GM18517 (cell line): Measurements from ENCODE around the gene AURKB.
A peak's percentile ranks its signal among the peaks of the same experiment; 100 is the strongest.
"Not testable (repeated sequence)": the region's sequence is repeated elsewhere in the genome, so short reads cannot be mapped to it uniquely, and the experiment has no call there.

Experiments
- ATAC-seq: cut with Tn5 transposase; IDR thresholded peaks from one replicate; pipeline ENCODE4 v1.9.1; 2021; ENCODE audit warnings: mild to moderate bottlenecking, moderate library complexity; ENCODE audit not compliant: unreplicated experiment

AURKB gene

DNA sequence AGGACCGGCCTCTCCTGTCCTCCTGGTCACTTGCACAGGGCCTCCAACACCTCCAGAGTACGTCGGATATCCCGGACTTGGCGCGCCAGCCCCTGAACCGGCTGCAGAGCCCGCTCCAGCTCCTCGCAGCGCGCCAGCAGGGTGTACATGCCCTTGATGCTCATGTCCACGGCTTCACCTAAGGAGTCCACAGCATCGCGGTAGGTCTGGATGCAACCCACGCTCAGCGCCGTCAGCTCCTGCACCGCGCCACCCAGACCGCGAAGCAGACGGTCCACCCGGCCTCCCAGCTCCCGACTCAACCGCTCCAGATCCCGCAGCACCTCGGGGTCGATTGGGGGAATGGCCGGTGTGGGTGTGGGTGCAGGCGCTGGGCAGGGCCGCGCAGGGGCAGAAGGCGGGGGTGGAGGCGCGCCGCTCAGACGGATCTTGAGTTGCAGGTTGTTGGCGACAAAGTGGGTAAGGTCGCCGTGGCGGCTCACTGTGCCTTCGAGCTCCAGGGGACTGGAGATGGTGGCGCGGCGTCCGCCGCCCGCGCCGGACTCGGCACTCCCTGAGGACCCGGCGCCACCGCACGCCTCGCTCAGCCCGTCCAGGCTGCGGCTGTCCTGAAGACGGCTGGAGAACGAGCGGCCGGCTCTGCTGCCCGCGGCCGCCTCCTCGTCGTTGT, 21.2 kb downstream of the AURKB start:
- ATAC-seq = no peak

DNA sequence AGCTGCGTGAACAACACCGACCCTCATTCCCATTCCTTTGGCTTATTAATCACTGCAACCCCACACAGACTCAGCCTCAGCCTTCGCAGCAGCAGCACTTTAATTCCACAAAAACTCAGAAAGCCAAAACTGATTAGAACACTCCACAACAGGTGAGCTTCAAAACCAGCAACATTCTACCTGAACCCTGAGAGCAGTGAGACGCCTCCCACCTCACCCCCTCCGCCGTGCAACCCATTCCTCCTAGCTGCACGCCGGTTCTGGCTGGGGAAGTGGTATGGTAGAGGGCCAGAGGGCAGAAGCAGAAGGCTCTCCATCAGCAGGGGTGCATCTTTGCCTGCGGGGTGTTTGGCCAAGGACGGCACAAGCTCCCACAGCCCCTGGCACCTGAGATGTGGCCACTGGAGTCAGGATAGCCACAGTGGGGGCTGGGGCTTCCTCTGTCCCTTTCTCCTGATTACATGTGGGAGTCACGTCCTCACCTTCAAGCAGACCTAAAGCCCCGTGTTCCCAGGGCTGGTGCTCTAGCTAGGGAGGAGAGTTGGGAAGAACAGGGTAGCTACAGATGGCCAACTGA, 22.0 kb downstream of the AURKB start:
- no peak for ATAC-seq

DNA sequence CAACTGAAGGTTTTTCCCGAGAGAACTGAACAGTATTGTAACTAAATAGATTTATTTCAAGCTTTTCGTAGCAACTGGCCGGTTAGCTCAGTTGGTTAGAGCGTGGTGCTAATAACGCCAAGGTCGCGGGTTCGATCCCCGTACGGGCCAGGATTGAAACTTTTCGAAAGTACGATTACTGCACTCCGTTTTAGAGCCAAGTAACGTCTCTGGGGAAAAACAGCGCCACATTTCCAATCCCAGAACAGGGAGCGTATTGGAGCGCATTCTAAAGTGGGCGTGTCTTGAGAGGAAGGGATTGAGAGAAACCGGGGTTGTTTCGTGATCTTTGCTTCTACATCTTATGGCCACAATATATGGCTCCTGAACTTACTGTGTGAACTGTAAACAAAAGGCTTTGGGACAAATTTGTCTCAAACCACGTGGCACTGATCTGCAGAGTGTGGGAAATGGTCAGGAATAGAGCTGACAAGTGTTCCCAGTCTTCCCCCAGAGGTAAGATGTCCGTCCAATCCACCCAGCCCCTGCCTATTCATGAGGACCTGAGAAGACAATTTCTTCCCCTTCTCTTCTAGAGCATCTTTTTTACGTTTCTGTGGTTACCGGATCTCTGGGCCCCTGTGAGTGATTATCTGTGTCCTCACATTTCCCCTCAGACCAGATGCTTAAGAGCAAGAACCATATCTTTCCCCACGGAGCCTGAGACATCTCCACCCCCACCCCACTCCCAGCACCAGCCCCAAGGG, 22.7 kb downstream of the AURKB start:
- peak; percentile 20 for ATAC-seq

DNA sequence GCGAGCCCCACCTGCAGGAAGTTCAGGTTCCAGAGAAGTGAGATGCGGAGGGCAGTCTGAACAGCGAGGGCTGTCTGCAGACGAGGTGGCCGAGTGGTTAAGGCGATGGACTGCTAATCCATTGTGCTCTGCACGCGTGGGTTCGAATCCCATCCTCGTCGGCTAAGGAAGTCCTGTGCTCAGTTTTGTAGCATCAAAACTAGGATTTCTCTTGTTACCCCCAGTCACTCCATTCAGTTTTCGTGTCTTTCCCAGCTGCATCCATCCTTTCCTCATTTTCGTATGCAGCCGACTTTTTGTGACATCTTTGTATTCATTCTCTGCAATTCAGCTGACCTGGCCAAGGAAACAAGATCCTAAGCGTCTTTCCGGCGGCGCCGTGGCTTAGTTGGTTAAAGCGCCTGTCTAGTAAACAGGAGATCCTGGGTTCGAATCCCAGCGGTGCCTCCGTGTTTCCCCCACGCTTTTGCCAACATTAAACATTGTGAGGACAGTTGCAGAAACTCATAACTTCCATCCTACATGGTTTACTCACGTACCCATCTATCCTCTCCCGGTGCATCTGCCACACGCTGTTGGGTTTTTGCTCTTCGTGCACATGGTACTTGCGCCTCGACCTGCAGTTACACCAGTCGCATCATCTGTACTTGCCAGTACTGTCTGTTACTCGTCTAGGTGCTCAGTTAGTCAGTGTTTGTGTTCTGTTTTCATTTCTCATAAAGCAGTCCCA, 23.4 kb downstream of the AURKB start:
- peak; percentile 26 for ATAC-seq

DNA sequence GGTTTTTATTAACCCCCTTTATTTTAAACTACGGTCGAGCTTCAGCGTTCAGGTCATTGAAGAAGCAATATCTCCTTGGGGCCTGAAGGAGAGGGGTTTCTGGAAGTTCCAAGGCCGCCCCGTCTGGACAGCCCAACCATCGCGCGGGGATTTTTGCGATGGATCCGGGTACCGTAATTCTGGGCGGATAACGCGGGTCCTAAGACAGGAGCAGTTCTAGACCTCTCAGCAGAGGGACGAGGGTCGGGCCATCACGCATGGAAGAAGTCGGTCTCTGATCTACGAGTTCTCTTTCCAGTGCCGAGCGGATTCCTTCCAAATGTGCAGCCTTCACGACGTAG, 24.0 kb downstream of the AURKB start:
- no peak for ATAC-seq

DNA sequence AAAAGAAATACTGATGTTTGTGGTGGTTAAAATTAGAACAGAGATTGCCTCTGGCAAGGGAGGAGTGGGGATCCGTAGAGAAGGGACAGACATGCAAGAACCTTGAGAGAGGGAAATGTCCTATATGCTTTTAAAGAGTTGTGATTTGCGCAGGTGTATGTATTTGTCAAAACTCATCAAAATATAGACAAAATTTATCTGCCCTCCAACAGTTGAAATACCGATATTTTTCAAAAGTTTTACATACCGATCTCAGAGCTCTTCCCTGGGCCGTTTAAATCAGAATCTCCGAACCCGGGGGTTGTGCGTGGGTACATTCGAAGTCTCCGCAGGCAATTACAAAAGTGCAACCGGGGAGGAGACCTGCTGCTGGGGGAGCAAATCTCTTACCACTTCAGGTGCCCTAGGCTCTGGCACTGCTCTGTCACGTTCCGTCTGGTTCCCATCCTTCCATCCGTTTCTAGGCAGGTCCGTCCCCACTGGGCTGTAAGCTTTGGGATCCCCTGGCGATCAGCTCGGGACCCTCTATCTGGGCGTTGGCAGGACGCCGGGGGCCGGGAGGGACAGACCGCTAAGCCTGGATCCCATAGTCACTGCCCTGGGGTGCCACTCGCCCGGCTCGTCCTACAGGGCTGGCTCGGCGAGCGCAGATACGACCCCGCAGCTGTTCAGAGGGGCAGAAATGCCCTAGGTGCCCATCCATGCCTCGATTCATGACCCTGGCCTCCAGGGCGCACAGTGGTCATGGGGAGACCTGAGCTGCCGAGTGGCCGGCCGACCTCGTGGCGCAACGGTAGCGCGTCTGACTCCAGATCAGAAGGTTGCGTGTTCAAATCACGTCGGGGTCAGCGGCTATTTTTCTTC, 24.6 kb downstream of the AURKB start:
- no peak for ATAC-seq

DNA sequence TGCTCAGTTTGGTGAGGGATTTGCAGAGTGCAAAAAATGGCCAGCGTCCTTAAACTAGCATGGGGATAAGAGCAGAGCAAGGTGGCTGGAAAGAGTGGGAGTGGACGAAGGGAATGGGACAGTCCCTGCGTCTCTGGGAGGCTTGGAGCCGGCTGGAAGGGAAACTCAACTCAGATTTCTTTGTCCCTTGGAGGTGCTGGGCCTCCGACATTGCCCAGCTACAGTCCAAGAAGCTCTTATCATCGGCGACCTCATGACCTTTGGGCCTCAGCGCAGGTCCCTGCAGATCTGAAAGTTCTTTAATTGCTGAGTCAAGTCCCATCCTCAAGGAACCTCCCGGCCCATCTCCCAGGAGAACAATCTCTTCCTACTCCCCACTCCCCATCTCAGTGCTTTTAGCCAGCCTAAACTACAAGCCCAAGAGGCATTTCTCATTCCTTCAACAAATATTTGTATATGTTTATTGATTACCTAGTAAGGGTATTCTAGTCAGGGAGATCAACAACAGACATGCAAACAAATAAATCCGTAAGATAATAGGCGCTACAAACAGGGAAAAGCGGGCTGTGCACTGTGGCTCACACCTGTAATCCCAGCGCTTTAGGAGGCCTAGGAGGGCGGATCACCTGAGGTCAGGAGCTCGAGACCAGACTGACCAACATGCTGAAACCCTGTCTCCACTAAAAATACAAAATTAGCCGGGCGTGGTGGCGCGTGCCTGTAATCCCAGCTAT, 33.2 kb downstream of the AURKB start:
- no peak for ATAC-seq

DNA sequence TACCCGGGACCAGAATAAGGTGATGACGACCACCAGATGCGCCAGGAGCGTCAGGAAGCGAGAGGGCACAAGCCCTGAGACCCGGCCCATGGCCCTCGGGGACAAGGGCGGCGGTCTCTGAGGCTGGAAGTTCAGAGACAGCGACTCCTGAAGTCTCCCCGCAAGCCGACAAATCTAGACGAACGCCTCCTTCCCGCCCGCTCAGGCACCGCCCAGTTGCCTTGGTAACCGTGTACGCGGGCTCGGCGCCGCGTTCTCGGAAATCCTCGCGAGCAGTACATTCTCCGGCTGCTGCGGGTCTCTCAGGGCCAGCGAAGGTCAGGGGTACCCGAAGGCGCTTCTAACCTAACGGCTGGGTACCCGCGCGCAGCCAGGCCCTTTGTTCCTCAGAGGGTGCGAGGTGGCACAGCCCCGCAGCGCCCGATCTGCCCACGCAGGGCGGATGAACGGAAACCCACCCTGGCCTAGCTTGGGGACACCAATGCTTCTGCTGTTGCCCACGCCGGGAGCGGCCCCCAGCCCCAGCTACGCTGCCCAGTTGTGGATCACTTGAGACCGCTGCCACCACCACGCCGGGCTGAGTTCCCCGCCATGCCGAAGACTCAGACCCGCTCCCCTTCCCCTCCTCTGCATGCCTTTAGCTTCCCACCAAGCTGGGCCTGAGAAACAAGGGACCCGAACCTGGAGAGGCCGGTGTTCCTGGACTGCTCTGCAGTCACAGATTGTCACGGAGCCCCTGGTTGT, 34.0 kb downstream of the AURKB start, which contains the start of gene TMEM107:
TMEM107 (minus strand) TSS at position 184 of the 744 bp plus-strand sequence; CDS start at position 90, 94 bp downstream.
- ATAC-seq = no peak

DNA sequence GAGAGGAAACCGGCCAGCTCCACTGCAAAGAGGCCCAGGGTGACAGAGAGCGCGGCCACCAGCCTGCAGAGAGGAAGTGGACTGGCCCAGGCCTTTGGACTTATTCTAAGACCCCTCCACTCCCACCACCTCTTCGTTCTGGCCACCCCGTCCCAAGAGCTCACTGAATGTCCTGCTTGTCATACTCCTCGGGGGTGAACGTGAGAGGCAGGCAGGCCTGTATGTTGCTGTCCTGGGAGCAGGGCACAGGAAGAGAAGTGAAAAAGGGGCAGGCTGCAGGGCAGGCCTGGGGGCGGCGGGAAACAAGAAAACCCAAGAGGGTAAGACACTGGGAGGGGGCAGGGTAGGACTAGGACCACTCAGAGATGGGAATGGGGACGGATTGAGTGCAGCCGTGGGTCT, 34.6 kb downstream of the AURKB start:
- no peak for ATAC-seq

DNA sequence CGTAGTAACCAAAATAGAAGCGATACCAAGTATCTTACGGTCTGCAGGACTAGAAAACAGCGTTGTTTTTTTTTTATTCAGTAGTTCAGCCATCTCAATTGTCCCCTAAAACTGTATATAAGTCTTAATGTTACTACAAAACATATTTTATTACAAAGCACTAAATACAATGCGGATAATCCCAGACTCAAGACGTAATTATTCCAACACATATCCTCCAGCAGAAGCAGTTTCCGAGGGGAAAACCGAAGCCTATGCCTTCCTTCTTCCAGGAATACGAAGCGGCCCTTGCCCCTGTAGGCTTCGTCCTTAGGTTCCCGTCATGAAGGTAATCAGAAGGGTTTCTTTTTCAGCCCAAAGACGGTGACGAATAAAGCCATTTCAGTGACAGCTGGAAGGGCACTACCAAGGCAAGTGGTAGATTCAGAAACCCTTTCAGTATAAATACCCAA, 36.5 kb downstream of the AURKB start:
- ATAC-seq = no peak

DNA sequence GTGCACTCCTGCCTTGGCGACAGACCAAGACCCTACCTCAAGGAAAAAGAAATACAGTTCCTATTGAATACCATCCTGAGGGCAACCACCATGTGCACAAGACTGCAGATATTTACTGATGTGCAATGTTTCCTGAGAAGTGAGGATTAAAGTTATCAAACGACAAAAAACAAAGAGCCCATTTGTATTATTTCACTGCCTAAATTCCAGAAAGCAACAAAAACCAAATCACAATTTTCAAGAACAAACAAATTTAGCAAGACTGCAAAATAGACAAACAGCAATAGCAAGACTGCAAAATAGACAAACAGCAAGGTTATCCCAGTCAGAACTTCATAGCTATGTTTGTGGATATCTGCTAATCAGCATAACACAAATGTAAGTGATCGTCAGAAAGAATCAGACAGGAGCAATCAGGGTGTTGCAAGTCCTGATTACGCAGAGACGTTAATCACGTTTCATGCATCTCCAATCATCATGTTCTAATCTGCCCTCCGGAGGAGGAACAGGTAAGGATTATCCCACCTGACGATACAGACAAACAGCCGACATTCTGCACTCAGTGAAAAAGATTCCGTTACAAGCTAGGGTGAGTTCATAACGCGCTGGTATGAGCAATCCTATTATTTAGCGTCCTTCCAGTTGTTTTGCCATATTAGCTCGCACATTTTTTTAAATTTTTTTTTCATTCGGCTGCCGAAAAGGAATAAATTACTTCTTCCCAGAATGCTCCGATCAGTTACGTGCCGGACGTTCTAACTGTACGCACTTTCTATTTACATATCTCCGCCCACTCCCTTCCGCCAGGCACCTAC, 37.1 kb downstream of the AURKB start:
- ATAC-seq = peak; percentile 69

DNA sequence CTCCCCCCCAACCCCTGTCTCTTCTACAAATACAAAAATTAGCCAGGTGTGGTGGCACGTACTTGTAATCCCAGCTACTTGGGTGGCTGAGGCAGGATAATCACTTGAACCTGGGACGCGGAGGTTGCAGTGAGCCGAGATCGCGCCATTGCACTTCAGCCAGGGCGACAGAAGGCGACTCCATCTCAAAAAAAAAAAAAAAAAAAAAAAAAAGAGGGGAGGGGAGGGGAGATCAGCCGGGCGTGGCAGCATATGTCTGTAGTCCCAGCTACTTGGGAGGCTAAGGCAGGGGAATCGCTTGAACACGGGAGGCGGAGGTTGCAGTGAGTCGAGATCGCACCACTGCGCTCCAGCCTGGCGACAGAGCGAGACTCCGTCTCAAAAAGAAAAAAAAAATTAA, 40.2 kb downstream of the AURKB start:
- not testable (repeated sequence) for ATAC-seq

DNA sequence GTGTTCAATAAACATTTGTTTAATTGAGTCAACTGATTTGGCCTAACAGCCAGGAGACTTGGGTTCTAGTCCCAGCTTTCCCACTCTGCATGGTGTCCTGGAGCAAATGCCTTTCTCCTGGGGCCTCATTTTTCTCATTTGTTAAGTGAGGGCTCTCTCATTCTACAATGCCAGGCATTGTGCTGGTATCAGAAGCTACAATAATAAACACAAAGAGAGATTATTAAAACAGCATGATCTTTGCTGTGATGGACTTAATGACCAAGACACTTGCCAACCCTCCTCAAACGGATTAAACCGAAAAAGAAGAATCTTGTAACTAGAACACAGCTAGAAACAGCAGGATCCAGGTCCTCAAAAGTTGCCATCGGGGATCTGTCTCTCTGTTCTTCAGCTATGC, 42.8 kb downstream of the AURKB start:
- ATAC-seq = no peak

DNA sequence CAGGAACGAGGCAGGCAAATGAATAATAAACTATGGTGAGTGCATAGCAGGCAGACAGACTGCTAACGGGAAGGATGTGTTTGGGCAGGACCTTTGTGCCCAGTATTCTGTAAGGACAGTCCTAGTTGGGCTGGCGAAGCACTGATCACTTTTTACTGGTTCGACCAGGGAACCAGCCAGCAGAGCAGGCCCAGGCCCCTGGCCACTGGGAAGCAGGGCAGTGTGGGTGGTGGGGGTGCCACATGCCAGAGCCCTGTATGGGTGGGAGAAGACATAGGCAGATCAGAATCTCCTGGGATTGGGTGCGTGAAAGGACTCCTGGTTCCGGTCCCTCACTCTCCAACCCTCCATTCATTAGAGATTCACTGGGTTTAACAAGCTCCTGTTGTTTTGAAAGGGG, 43.6 kb downstream of the AURKB start:
- ATAC-seq = no peak

DNA sequence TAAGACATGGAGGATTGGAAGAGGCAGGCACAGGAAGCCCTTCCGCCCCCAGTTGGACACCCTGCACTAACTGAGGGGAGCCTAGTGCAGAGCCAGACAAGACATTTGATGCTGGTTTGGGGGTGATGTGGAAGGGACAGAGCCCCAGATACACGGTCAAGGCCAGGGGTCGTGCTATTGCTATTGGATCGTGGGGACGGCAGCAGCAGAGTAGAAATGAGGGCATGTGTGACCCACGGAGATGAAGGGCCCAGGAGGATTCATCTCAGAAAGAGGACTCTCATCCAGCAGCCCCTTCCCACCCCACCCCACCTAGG, 45.6 kb downstream of the AURKB start:
- no peak for ATAC-seq

DNA sequence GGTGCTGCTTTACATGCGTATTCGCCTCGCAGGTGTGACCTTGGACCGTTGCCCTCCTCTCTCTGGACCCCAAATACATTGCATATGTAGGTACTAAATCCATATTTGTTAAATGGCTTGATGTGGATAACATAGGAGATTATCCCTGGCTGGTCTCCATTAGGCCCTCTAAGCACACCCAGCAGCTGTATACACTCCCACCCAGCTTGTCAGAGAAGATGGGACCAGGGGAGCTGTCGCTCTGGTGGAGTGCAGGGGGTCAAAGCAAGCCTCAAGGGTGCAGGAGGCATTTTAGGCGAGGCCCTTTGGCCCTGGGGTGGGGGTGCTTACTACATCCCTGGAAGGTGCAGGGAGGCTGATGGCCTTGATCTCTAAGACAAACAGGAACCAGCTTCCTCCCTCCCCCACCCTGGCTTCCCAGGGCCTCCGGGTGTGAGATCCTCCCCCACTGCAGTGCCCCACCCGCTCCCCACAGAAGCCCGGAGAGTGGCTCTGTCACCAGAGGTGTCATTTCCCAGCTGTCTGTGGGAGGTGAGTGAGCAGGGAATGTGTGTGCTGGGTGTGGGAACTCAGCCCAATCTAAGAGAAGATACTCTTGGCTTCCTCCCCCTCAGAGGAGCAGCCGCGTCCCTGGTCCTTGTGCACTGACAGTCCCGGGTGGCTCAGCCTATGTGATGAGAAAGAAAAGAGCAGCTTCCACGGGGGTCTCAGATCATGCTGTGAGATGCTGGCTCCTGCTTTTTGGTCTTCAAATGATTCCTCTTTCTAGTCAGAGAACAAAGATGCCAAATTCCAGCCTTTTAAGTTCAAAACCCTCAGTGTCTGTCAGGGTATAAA, 46.2 kb downstream of the AURKB start:
- ATAC-seq = no peak
